ENCODE data around the gene CPEB1.

CPEB1 gene

DNA sequence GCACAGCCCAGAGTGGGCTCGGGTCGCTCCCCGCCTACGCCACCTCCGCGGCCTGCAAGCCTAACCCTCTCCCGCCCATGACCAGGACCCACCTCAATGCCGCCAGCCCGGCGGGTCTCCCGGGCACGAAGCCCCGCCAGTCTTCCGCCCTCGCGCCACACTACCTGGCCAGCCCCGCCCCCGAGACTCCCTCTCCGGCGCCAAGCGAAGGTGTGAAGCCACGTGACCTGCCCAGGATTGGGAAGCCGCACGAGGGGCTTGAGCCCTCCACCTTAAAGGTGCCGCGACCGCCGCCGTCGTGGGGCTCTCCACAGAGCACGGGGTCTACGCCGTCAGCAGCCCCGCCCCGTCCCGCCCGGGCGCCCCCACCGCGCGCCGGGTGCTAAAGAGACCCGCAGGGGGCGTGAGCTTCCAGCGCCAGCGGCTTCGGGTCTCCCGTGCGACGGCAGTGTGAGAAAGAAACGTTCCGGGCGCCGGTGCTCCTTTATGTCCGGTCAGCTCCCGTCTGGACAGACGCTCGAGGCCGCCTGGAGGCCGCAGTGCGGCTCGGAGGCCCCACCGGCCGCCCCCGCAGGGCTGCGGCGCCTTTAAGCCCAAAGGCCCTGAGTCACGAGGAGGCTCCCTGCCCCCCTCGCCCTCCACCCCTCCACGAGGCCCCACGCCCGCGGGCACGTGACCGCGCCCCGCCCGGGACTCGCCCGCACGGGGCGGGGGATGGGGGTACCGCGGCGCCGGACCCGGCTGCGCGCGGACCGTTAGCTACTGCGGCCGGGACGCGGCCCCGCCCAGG is at the start of gene CPEB1:
TSS of gene CPEB1 (minus strand) at position 319 of the 790 bp plus-strand sequence. CDS start 18,904 bp downstream, outside the sequence.
- DNase-seq: peak; percentile 40

DNA sequence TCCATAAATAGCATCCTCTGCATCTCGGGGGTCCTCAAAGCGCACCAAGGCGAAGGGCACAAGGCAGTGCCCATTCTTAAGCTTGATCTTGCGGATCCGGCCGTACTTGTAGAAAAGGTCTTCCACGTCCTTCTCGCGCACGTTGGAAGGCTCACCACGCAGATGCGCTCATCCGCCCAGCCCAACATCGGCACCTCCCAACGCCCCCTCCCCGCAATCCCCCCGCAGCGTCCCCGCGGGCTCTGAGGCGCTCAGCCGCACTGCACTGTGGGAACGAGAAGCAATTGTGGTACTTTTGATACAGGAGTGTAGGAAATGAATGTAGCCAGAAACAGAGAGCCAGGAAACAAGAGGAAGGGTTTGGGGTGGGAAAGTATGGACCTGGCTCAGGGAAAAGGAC is 45.0 kb upstream of the CPEB1 start:
- DNase-seq: no peak

DNA sequence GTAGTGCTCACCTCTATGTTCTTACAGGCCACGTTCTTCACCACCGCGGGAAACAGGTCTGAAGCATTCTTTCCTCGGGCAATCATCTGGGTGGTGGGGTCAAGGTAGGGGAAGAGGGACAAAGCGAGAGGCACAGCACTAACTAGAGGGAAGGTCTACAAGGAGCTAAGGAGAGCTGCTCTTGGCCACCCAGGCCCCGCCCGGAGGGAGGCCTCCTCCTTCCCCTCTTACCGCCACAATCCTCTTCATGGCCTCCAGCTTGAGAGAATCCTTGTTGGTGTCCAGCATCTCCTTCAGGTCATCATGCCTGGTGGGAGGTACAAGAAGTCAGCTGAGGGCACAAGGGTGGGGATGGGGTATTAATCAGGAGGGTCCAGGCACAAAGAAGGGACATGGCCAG is 42.0 kb upstream of the CPEB1 start:
- DNase-seq: no peak

DNA sequence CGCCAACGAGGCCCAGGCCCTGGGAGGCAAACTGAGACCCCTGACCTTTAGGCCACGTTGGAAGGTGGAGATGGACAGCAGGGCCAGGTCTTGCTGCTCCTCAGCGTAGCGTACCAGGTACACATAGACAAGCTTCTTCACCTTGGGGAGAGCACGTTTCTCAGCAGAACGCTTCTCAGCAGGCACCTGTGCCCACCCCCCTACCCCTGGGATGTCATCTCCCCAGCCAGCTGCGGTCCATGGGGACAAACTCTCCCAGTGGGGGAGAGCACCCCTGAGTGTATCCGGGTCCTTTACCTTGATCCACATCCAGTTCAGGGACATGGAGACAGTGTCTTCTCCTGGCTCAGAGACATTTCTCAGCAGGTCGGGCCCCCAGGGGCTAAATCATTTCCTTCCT is 41.5 kb upstream of the CPEB1 start:
- no peak for DNase-seq

DNA sequence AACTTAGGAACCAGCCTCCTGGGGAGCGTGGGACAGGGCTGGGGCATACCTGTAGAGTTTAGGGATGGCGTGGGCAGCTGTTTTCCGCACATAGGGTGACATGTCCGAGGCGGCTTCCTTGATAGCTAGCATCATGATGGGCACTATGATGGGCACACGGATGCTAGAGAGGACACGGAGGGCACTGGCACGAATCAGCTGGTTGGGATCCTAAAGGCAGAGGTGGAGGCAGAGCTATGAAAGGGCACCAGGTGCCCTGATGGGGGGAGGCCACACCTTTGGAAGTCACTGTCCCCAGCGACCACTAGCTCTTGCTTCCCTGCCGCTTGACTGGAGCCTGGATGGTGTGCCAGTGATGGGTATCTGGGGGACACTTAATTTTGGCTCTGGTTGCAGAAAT is 34.2 kb upstream of the CPEB1 start:
- no peak for DNase-seq

DNA sequence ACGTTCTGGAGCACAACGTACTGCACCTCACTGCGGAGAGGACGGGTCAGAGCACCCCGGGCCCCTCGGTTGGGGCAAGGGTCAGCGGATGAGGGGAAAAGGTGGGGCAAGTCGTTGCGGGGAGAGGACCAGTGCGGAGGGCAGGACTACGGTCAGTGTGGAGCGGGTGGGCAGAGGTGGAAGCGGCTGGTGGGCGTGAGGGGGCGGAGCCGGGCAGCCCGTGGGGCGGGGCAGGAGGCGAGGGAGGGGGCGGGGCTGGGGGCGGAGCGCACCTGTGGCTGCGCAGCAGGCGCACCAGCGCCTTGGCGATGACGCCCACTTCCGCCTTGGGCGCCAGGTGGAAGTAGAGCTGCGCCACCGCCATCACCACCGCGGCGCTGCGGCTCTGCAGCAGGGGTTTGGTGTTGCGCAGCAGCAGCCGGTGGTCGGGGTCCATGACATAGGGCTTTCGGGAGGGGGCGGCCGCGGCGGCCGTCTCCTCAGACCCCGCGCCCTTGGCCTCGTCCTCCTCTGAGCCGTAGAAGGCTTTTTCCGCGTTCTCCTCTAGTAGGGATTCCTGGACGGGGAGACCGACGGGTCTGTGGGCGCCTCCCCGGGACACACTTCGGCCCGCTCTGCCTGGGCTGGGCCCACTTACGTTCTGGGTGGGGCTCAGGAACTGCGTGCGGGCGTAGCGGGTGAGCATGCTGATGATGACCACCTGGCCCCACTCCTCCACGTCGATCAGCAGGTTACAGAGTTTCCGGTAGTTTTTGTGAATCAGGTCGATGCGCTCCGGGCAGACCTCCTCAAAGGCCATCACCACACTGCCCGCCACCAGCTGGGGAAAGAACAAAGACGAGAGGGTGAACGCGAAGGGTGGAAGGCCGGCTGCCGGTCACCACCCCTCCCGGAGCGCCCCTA is 33.3 kb upstream of the CPEB1 start:
- DNase-seq: peak; percentile 67

DNA sequence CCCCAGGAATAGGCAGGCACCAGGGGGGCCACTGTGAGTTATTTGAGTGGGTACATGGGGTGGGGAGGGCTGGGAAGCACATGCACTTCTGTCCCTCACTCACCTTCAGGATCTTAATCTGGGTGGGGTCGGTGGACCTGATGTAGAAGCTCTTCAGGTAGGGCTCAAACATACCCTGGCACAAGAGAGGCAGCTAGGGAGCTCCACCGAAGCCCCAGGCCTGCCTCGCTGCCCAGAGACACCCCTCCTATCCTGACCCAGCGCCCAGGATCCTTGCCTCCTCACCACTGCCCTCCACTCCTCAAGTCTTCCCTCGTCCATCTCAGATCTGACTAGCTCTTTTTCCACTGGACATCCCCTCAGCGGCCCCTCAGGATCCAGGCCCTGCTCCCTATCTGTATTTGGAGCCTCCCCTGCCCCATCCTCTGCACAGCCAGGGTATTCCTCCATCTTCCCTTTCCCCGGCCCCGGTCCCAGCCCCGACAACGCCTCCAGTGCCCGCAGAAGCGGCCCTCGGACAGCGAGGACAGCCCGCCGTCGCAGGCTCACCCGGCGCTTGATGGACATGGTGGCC is 32.5 kb upstream of the CPEB1 start:
- no peak for DNase-seq

DNA sequence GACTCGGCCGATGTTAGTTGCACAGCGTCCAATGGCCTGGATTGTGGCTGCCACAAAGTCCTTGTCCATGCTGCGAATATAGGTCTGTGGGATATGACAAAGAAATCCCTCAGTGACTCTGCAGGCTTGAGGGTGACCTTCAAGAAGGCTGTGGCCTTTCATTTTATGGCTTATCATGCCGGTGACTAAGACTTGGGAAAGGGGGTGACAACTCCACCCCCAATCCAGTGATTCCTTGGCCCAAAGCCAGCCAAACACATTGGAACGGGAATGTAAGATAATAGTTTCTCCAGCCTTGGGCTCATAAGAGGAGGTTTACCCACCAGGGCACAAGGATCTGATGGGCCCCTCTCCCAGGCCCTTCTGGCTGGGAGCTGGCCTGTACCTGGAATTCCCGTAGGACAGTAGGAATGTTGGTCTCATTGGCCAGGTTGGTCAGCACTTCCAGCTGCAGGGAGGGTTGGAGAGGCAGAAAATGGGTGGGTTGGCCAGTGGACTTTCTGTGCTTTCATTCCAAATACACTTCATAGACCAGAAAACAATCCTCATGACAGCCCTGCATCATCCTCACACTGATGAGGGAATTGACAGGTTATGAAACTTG is 30.7 kb upstream of the CPEB1 start:
- no peak for DNase-seq

DNA sequence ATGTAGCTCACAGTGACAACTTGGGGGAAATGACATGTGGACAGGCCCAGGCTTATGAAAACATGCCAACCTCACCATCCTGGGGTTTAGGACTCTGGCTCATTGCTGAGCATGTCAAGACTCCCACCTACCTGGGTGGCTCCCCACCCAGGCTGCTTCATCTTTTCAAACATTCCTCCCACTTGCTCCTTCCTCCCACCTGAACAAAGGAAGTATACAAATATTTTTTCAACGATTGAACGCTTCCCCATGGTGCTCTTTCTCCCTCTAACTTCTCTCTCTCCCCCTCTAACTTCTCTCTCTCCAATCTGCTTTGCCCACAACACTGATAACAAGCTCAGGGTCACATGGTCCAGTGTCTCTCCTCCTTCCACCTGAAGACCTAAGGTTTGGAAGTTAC is 27.7 kb upstream of the CPEB1 start:
- no peak for DNase-seq

DNA sequence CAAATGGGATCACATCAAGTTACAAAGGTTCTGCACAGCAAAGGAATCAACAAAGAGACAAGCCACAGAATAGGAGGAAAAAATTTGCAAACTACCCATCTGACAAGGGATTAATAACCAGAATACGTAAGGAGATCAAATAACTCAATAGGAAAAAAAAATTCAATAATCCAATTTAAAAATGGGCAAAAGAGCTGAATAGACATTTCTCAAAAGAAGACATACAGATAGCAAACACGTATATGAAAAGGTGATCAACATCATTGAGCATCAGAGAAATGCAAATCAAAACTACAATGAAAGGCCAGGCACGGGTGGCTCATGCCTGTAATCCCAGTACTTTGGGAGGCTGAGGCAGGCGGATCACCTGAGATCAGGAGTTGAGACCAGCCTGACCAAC is 23.5 kb upstream of the CPEB1 start:
- DNase-seq: no peak

DNA sequence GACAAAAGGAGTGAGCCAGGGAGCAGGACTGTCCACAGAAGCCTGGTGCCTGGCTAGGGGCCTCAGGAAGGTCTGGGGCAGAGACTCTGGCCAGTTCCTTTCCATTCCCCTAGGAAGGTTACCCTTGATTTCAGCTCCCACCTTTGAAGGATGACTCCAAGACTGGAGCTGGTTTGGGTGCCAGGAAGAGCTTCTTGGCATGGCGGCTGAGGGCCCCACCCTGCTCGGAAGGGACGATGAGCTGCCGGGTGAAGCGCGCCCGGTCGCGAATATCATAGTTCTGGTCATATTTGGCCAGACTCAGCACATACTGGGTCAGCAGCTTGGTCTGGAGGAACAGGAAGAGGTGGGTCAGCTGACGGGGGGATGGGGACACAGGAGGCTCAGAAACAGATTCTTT is 19.4 kb upstream of the CPEB1 start:
- DNase-seq: no peak

DNA sequence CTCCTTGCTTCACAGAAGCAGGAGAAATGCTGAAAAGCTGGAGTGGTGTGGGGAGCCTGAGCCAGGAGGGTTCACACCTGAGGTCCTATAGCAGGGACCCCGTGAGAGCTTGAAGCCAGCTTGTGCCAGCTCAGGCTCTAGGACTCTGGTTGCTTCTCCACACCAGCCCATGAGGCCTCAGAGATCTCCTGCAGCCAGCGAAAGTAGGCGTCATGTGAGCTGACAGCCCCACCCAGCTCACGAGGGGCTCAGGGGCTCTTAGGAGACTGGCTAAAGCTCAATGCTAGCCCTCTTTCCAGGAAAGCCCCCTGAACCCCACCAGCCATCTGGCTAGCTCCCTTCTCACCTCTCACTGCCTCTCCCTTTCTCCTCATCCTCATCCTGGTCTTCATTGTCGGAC is 16.9 kb upstream of the CPEB1 start:
- no peak for DNase-seq

DNA sequence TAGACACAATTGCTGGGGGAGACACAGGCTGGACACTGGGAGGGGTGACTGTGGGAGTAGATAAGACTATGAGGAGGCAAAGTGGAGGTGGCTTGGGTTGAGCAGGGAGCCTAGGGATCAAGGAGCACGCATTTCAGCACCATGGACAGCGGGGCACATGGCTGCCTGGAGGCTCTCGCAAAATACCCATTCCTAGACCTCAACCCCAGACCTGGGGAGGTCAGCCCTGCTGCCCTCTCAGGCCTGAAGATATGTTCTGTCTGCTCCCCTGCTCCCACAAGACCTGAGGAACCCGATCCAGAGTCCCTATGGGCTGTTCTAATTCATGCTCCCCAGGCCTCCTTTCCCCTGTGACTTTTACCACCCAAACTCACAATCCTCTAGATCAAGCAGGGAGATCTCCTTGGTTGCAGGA is 16.0 kb upstream of the CPEB1 start:
- no peak for DNase-seq

DNA sequence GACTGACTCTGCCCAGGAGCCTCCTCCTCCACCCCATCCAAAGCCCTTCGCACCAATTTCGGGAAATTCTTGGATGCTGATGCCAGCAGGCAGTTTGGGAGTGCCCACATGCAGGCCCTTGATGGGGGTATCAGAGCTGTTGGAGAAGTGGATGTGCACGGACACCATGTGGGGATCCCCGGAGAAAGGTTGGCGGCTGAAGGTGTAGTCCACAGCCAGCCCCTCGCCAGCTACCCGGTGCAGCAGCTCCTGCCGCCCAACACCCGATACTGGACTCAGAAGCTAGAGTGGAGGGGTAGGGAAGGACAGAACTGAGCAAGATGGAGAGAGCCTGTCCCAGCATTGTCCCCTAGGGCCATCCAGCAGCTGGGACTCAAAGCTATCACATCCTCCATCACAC is 15.5 kb upstream of the CPEB1 start:
- DNase-seq: no peak

DNA sequence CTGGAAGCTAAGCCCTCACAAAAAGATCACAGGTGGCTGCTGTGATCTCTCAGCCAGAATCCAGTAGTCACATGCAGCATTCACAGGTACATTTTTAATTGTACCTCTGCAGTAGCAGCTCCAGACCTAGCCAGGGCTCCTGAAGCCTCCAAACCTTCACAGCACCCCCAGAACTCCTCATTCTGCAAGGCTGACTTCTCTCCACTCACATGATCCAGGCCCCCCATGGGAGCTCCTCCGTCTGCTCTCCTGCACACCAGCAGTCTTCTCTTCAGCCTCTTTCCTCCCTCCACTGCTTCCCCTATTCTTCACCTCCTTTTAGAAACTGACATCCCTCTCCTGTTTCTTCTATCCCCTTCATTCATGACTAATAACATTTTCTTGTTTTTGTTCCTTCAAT is 13.2 kb upstream of the CPEB1 start:
- no peak for DNase-seq

DNA sequence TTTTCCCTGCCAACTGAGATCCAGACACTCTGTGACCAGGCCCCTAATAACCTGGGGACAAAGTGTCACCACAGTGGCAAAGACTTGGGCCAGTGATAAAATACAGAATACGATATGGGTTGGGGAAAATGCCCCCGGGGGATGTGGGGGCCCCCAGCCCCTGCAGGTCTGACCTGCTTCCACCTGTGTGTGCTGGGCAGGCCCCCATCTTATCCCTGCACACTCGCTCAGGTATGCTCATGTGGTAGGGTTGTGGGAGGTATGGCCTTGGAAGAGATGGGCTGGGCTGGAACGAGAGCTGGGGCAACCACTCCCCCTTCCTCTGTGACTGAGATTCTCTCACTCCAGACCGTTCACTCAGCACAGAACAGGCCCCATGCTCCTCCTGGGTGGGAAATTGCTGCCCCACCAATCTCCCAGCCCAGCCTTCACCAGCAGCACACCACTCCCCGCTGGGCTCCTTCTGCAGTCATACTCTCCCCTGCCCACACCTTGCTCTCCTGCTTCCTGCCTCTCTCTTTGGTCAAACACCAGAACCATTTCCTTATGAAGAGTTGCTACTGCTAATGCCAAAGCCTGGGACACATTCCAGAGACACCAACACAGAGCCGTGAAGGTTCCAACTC is 9.6 kb upstream of the CPEB1 start:
- DNase-seq: no peak

DNA sequence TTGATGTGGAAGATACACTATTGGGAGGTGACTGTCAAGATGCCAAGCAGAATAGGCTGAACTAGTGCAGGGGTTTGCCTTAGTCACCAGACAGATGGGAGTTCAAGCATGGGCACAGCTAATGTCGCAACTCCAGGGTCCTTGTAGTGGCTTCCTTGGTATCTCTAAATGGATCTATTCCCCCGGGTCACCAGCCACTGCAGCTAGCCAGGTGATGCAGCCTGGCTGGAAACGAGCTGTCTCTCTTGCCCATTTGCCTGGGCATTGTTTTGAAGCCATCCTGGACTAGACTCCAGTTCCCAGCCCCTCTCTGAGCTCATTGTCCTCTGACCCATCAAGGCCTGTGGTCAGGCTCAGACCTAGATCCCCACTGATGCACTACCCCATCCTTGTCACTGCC is 8.4 kb upstream of the CPEB1 start:
- no peak for DNase-seq

DNA sequence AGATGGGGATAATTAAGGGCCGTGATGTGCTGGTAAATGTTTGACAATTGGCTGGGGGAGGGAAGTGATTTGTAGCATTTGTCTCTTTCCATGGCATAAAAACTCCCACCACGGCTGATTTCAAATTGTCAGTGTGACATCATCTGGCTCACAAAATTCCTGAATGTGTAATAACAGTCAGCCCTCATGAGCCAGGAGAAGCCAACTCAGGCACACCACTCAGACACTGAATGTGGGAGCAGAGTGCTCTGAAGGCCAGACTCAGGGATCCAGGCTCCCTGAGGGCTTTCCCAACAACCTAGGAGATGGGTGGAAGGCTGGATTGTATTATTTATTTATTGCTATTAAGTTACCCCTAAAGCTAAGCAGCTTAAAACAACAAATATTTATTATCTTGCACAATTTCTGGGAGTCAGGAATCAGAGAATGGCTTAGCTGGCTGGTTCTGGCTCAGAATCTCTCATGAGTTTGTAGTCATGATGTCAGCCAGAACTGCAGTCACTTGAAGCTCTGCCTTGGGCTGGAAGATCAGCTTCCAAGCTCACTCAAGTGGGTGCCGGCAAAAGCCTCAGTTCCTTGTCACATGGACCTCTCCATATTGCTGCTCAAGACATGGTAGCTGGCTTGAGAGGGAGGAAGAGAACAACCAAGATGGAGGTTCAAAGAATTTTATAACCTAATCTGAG is 6.5 kb upstream of the CPEB1 start:
- DNase-seq: no peak

DNA sequence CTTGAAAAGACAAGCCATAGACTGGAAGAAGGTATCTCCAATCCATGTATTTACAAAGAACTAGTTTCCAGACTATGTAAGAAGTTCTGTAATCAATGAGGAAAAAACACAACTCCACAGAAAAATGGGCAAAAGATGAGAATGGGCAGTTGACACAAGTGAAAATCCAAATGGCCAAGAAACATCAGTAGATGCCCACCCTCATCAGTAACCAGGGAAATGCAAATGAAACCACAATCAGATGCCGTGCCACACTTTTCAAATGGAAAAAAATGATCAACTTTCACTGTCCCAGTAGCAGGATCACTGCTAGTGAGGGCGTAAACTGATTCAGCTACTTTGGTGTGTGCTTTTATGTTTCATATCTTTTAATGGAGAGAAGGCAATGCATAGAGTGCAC is 4.5 kb upstream of the CPEB1 start:
- no peak for DNase-seq

DNA sequence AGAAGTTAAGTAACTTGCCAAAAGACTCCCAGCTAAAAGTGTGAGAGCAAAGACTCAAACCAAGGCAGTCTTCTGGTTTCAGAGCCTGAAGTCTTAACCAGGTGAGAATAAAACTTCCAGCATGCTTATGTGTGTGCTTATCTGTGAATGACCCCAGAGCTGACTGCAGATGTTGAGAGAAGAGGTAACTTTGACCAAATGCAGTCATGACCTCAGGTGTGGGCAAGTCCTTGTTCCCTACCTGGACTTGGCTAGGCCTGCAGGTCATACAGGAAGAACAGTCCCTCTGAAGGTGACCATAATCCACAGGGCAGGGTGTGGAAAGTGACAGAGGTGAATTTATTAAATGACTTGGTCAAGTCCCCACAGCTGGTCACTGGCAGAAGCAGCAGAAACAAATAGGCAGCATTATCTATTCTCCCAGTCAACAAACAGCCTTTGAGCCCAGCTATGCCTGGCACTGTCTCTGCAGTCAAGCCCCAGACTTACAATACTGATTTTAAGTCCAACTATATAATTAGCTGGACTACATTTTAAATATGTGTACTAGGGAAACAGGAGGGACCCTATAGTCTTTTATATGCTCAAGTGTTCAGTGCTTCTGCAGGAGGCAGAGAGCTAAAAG is 3.0 kb upstream of the CPEB1 start:
- DNase-seq: no peak

DNA sequence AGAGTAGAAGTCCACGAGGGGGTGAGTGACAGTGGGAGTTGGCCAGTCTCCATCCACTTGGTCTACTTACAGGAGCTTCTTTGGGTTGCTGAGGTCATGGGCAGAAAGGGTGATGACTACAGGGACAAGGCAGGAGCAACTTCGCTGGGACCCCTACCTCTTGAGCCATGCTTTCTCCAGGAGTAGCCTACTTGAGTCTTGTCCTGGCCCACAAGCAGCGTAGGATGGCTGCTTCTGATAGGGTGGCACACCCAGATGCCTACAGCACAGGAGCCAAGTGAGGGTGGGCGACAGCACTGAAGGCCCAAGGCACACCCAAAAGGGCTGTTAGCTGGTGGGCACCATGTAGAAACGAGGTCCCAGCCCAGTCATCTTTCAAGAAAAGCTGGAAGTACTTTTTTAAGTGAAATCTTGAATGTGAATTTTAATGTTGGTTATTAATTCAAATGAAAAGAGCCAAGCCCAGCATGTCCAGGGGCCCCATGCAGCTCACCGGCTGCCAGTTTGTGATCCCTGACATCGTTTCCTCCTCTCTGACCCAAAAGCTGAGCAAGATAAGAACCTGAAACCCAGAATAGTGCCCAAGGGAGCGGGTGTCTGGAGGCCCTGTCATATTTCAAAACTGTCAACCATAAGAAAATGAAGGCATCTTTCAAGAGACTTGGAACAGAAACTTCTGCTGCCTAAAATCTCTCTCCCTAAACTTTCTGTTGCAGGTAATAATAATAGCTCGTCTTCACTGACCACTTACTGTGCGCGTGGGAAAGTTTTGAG is 2.2 kb upstream of the CPEB1 start:
- no peak for DNase-seq
